Fibroblast of gingiva (primary cell): Measurements from ENCODE around the gene ABCB1.
"Not testable (repeated sequence)": the region's sequence is repeated elsewhere in the genome, so short reads cannot be mapped to it uniquely, and the experiment has no call there.

ENCODE experiments used
- DNase-seq: peaks from one replicate; pipeline ENCODE4 v3.0.0-alpha.2; 2011; ENCODE audit warnings: low read depth

The ABCB1 gene

DNA sequence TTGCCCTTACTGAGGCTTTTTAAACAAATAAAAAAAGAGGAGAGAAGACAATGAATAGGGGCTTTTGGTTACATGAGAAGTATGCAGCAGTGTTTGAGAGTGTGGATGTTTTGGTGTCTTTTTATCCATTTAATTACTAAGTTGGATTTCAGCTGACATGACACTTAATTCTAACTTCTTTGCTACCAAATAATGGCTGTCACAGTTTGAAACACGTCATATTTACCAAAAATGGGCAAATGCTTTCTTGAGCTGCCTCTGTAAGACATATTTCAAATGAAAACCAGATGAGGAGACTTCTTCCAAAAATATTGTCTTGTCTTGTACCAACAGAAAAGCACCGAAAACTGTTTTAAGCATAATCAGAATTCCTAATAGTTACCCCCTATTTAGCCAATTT is 129.2 kb downstream of the ABCB1 start:
- DNase-seq = no peak

DNA sequence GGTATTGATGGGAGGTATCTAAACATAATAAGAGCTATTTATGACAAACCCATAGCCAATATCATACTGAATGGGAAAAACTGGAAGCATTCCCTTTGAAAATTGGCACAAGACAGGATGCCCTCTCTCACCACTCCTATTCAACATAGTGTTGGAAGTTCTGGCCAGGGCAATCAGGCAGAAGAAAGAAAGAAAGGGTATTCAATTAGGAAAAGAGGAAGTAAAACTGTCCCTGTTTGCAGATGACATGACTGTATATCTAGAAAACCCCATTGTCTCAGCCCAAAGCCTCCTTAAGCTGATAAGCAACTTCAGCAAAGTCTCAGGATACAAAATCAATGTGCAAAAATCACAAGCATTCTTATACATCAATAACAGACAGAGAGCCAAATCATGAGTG is 131.5 kb downstream of the ABCB1 start:
- not testable (repeated sequence) for DNase-seq

DNA sequence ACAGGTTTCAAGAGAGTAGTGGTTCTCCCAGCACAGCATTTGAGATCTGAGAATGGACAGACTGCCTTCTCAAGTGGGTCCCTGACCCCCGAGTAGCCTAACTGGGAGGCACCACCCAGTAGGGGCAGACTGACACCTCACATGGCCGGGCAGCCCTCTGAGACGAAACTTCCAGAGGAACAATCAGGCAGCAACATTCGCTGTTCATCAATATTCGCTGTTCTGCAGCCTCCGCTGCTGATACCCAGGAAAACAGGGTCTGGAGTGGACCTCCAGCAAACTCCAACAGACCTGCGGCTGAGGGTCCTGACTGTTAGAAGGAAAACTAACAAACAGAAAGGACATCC is 135.2 kb downstream of the ABCB1 start:
- not testable (repeated sequence) for DNase-seq

DNA sequence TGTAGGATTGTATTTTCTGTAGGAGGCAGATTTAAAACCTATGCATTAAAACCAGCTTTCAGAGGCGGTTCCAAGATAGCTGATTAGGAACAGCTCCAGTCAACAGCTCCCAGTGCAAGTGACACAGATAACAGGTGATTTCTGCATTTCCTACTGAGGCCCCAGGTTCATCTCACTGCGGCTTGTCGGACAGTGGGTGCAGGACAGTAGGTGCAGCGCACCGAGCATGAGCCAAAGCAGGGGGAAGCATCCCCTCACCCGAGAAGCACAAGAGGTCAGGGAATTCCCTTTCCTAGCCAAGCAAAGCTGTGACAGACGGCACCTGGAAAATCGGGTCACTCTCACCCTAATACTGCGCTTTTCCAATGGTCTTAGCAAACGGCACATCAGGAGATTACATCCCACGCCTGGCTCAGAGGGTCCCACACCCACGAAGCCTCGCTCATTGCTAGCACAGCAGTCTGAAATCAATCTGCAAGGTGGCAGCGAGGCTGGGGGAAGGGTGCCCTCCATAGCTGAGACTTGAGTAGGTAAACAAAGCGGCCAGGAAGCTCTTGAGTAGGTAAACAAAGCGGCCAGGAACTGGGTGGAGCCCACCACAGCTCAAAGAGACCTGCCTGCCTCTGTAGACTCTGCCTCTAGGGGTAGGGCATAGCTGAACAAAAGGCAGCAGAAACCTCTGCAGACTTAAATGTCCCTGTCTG is 135.7 kb downstream of the ABCB1 start:
- DNase-seq = not testable (repeated sequence)

DNA sequence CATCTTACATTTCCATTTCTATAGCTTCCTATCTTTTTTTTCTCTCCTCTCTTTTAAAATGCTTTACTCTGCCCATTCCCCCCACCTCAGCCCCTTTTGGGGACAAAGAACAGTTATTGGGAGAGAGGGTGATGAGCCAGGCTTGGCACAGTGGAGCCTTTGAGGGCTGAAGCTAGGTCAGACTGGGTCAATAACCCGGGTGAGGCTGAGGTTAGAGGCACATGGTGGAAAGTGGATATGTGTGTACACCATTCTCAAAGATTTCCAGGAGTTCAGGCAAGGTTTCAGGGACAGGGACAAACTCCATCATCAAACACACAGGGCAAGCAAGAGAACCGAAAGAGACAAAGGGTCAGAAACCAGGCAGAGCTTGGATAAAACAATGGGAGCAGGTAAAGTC is 136.7 kb downstream of the ABCB1 start:
- no peak for DNase-seq

DNA sequence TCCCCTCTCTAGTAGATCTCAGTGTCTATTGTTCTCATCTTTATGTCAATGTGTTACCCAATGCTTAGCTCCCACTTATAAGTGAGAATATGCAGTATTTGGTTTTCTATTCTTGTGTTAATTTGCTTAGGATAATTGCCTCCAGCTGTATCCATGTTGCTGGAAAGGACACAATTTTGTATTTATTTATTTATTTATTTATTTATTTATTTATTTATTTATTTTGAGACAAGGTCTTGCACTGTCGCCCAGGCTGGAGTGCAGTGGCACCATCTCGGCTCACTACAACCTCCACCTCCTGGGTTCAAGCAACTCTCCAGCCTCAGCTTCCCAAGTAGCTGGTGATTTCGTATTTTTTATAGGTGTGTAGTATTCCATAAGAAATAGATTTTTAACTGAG is 140.2 kb downstream of the ABCB1 start:
- DNase-seq = not testable (repeated sequence)

DNA sequence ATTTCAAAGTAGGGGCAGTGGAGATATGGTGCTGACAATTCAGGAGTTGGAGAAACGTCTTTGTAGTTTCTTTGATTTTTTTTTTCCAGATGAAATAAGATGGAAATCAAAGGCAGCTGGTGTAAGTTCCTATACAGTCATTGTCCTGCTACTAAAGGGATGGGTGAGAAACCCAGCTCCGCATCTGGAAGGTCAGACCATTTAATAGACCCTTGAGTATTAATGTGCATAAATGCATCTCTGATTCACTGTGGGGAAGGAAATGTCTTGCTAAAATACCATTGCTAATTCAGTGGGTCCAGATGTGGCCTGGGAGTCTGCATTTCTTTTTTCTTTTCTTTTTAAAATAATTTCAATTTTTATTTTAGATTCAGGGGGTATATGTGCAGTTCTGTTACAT is 140.7 kb downstream of the ABCB1 start:
- DNase-seq = no peak

DNA sequence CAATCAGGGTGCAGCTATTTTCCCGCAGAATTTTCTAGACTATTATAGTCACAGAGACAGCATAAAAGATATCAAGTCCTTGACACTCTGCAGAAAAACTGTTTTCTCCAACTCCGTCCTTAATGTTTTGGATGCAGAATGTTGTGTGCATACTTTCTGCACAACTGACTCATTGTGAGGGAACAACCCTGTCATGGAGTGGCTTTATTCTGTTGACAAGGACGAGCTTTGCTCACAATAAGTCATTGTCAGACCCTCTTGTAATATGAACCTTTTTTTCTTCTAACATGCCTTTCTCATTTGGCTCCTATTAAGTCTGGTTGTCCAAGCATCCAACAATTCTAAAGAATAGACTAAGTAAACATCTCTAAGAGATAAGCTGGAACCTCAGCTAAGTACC is 142.5 kb downstream of the ABCB1 start:
- DNase-seq = no peak

DNA sequence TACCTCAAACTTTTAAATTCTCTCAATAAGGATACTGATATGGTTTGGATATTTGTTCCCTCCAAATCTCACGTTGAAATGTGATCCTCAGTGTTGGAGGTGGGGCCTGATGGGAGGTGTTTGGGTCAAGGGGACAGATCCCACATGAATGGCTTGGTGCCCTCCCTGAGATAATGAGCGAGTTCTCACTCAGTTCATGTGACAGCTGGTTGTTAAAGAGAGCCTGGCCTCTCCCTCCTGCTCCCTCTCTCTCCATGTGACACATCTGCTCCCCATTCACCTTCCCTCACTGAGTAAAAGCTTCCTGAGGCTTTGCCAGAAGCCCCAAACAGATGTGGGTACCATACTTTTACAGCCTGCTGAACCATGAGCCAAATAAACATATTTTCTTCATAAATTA is 144.4 kb downstream of the ABCB1 start:
- DNase-seq = no peak
